C4-2B (cell line): Measurements from ENCODE around the gene RNASE13.

ENCODE experiments used
- CTCF ChIP-seq: fragments of 450-650 bp; conservative IDR thresholded peaks from 2 replicates; pipeline ENCODE4 v1.5.1; 2017; ENCODE audit warnings: mild to moderate bottlenecking
- ZFX ChIP-seq: fragments of 450-650 bp; IDR thresholded peaks from 2 replicates; pipeline ENCODE4 v1.6.1; 2017

GRCh38 chr14:21063479-21063878 lies 28.9 kb upstream of the RNASE13 start:
- TF ChIP-seq CTCF = no peak
- no peak for TF ChIP-seq ZFX
